ENCODE results near the gene SLC16A6. TPM values are rescaled to one million over a fixed set of nuclear protein-coding genes. Genes with fewer than 3 reads are reported as not detected.
"Not testable (repeated sequence)": the region's sequence is repeated elsewhere in the genome, so short reads cannot be mapped to it uniquely, and the experiment has no call there.

The SLC16A6 gene
- total RNA-seq, 1 donor from 2014 or later: 0.19 TPM

- DNase-seq (ENCODE audit: low spot score): no peak
- intact Hi-C loops (cut with DNase I): no loop called here
These were observed 25.0 kb upstream of the SLC16A6 start for GRCh38 chr17:68315930-68316329.

DNA sequence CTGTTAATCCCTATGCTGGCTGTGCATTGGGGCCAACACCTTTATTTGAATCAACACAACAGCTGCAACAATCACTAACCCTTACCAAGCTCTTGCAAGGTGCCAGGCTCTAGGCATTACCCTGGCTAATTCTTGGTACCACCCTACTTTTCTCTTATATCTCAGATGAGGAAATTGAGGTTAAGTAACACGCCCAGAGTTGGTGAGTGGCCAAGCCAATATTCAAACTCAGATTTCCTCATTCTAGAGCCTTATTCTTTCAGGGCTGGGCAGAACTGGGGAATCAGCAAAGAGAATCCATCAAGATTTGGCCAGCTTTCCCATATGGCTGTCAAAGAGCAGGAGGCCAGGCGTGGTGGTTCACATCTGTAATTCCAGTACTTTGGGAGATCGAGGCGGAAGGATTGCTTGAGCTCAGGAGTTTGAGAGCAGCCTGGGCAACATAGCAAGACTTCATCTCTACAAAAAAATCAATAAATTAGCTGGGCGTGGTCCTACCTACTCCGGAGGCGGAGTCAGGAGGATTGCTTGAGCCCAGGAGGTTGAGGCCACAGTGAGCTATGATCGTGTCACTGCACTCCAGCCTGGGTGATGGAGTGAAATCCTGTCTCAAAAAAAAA, 24.1 kb upstream of the SLC16A6 start:
- peak; percentile 79 for DNase-seq (ENCODE audit: low spot score)

DNA sequence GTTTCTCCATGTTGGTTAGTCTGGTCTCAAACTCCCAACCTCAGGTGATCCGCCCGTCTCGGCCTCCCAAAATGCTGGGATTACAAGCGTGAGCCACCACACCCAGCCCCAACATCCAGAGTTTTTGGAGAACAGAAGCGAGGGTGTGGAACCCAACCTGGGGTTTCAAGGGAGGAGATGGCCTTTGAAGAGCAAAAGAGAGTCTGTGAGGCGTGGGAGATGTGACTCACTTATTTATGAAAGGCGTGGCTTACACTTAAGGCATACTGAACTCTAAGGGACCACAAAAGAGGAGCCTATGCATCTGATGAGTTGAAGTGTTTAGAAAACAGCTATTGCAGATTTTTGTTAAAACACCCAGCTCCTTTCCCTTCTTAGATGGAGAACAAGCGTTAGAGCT, 19.2 kb upstream of the SLC16A6 start:
- intact Hi-C loops (cut with DNase I): no loop called here

More for the DNA sequence above, 24.1 kb upstream of the SLC16A6 start:
- intact Hi-C loops (cut with DNase I): no loop called here

GRCh38 chr17:68309066-68309670, 18.2 kb upstream of the SLC16A6 start:
- peak; percentile 24 for DNase-seq (ENCODE audit: low spot score)
- intact Hi-C loops (cut with DNase I): not testable (repeated sequence)

More for the DNA sequence above, 19.2 kb upstream of the SLC16A6 start:
- no peak for DNase-seq (ENCODE audit: low spot score)

DNA sequence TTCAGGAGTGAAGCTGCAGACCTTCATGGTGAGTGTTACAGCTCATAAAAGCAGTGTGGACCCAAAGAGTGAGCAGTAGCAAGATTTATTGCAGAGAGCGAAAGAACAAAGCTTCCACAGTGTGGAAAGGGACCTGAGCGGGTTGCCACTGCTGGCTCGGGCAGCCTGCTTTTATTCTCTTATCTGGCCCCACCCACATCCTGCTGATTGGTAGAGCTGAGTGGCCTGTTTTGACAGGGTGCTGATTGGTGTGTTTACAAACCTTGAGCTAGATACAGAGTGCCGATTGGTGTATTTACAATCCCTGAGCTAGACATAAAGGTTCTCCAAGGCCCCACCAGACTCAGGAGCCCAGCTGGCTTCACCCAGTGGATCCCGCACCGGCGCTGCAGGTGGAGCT, 17.6 kb upstream of the SLC16A6 start:
- intact Hi-C loops (cut with DNase I): not testable (repeated sequence)
- DNase-seq (ENCODE audit: low spot score): peak; percentile 41

DNA sequence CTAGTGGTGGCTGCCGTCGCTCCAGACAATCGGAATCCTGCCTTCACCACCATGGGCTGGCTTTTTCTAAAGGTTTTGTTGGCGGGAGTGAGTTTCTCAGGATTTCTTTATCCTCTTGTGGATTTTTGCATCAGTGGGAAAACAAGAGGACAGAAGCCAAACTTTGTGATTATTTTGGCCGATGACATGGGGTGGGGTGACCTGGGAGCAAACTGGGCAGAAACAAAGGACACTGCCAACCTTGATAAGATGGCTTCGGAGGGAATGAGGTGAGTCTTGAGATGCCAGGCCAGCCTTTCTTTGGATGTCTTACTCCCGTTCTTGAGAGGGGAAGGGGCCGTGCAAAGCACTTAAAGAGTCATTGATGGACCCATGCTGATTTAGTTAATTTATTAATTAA, 16.5 kb upstream of the SLC16A6 start:
- intact Hi-C loops (cut with DNase I): no loop called here
- DNase-seq (ENCODE audit: low spot score): no peak

DNA sequence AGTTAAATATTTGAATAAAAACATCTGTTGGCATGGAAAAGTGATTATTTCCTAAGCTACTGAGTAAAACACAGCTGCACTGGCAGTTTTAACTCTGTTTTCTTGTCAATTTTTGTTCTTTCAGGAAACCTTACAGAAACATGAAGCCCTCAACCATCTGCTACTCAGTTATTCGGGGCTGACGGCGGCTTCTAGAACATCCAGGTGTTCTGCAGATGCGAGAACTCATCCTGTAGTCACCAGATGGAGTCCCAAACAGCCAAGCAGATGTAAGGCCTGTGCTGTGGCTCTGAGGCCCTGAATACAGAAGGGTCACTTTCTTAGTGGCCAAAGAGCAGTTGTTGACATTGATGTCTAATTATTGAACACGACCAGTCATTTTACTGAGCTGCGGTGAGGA, 15.9 kb upstream of the SLC16A6 start:
- peak; percentile 24 for DNase-seq (ENCODE audit: low spot score)
- intact Hi-C loops (cut with DNase I): no loop called here

DNA sequence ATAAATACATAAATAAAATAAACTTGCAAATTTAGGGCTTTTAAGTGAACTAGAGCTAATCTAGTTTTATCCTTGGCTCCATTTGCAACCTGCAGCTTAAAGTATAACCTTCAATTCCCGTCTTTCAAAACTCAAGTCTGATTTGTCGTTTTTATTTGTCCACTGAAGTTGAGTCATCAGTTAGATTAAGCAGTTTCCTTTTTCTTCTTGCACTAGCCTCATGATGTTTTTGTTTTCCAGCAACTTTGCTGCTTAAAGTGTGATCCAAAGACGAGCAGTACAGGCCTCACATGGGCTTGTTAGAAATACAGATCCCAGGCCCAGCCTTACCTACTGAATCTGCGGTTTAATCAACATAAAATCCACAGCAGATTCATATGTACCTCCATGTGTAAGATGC, 14.2 kb upstream of the SLC16A6 start:
- intact Hi-C loops (cut with DNase I): no loop called here
- DNase-seq (ENCODE audit: low spot score): no peak

DNA sequence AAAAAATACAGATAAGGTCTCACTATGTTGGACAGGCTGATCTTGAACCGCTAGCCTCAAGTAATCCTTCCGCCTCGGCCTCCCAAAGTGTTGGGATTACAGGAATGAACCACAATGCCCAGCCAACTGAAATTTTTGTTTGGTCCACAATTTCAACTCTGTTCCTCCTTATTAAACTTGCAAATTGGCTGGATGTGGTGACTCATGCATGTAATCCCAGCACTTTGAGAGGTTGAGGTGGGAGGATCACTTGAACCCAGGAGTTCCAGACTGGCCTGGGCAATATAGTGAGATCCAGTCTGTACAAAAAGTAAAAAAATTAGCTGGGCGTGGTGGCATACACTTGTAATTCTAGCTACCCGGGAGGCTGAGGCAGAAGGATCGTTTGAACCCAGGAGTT, 13.8 kb upstream of the SLC16A6 start:
- DNase-seq (ENCODE audit: low spot score): no peak
- intact Hi-C loops (cut with DNase I): no loop called here

DNA sequence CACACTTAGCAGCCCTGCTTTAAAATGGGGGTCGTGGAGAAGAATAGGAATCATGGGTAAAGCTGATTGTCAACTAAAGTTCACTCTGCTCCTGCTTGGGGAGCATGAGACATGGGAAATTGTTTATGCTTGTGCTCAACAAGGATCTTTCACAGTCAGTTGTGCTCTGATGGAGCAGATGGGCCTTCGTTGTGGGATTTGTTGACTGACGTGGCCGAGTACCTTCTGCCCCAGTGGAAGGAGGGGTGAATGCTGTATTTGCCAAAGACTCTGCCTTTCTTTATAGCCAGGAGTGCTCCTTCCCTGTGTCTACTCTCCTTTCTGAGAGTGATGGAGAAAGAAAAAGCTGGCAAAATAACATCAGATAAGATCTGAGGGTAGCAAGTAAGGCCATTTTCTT, 11.7 kb upstream of the SLC16A6 start:
- intact Hi-C loops (cut with DNase I): no loop called here
- DNase-seq (ENCODE audit: low spot score): no peak

GRCh38 chr17:68302066-68302564, 11.2 kb upstream of the SLC16A6 start:
- no peak for DNase-seq (ENCODE audit: low spot score)
- intact Hi-C loops (cut with DNase I): no loop called here

DNA sequence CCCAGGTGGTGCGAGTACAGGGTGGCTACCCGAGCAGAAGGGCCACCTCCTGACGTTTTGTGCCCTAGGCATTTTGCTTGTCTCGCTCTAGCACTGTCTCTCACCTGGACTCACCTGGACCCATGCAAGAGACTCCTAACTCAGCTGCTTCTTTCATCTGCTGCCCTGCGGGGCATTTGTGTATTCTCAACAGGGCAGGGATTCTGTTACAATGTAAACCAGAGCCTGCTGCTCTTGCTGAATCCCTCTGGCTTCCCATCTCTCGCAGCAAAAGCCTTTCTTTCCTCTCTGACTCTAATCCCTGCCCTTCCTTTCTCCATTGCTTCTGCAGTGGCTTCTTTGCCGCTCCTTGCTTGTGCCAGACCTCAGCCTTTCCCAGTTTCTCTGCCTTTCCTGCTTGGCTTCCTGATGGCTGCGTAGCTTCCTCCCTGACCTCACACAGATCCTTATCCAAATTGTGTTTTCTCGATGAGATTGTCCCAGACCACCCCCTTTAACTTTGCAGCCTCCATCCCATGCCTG, 10.6 kb upstream of the SLC16A6 start:
- no peak for DNase-seq (ENCODE audit: low spot score)
- intact Hi-C loops (cut with DNase I): no loop called here

DNA sequence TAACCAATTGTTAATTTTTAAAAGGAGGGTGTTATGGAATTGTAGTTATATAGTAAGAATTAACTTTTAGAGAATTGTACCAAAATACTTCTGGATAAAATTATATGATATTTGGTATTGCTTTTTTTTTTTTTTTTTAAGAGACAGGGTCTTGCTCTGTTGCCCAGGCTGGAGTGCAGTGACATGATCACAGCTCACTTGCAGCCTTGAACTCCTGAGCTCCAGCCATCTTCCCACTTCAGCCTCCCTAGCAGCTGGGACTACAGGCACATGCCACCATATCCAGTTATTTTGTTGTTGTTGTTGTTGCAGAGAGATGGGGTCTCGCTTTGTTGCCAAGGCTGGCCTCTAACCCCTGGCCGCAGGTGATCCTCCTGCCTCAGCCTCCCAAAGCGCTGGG, 8.9 kb upstream of the SLC16A6 start:
- no peak for DNase-seq (ENCODE audit: low spot score)
- intact Hi-C loops (cut with DNase I): no loop called here

GRCh38 chr17:68298601-68299000, 7.7 kb upstream of the SLC16A6 start:
- intact Hi-C loops (cut with DNase I): no loop called here
- no peak for DNase-seq (ENCODE audit: low spot score)

DNA sequence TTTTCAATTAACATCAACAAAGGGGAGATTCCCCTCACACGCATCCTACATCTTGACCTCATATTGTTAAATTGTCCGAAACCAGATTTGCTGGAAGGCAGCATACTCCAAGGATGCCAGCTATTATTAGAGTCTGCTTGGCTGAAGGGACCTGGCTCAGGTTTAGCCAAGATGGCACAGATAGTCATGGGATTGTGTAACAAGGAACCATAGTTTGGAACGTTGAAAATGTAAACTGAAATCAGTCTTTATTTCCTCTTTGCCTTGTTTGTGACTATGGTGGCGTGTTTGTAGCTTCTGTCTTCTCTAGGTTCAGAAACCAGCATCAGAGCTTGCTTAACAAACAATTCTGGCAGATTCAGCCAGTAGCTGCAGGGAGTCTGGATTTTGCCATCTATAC, 6.3 kb upstream of the SLC16A6 start:
- intact Hi-C loops (cut with DNase I): no loop called here
- no peak for DNase-seq (ENCODE audit: low spot score)

GRCh38 chr17:68296217-68297191, 5.6 kb upstream of the SLC16A6 start:
- DNase-seq (ENCODE audit: low spot score): no peak
- intact Hi-C loops (cut with DNase I): no loop called here

DNA sequence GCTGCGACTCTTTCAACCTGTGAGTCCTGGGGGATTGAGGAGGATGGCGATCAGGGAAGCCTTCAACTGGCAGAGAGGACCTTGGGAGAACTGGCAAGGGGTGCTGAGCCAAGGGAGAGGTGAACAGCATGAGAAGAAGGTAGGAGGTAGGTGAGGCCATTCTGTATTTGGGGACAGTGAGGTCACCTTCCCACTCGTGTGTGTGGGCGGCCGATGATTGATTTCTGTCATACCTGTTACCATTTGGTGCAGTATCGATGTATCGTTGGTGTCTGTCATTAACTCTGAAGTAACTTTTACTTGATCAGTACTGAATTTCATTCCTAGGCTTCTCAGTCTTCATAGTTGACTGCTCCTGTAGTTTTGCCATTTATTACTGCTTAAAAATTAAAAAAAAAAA, 4.2 kb upstream of the SLC16A6 start:
- DNase-seq (ENCODE audit: low spot score): no peak
- intact Hi-C loops (cut with DNase I): no loop called here

DNA sequence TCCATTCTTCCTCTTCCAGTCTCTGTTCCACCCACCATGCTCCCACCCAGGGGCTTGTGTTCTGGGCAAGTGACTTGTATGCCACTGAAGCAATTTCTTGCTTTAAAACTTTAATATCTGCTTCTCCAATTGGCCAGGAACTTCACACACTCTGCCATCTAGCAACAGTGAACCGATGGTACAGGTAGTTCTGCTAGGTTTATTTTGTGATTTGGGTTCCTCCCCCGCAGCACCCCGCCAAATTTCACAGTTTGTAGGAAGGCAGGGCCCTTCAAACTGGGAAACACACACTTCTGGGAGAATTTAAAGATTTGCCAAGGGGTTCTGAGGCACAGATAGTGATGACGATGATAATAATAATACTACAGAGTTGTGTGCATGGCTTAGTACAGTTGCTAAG, 3.7 kb upstream of the SLC16A6 start:
- intact Hi-C loops (cut with DNase I): no loop called here
- no peak for DNase-seq (ENCODE audit: low spot score)

DNA sequence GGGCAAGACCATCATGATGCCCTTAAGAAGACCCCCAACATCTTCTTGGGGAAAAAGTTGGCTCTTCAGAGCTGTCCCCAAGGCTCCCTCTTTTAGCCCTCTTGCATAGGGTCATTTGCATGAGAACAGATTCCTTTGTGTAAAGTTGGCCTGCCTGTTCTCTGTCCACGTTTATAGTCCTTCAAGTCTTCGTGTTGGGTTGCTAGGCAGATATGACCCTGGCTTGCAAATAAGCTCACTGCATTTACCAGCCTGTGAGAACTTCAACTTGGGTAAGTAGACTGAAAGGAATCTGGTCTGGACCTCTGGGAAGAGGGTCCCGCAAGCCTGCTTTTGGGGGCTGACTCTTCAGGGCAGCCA, 3.2 kb upstream of the SLC16A6 start:
- intact Hi-C loops (cut with DNase I): no loop called here
- DNase-seq (ENCODE audit: low spot score): no peak

GRCh38 chr17:68293490-68294195, 2.7 kb upstream of the SLC16A6 start:
- DNase-seq (ENCODE audit: low spot score): no peak
- intact Hi-C loops (cut with DNase I): no loop called here

Data from cardiac septum (tissue), 1 donor.